OCI-LY7 (cell line): Measurements from ENCODE around the gene PLCB3. TPM values are rescaled to one million over a fixed set of nuclear protein-coding genes. Genes with fewer than 3 reads are reported as not detected.

Experiments
- BruUV-seq: library from RNA; stranded (reverse); fragments of 400-500 nt; replicated peaks from 2 replicates; lab custom pipeline; 2021; lab: Mats Ljungman, UMichigan
- CTCF ChIA-PET: fragments of 300-600 bp; sonication (Branson Sonifier 250); formaldehyde crosslinking; loops from one replicate; lab custom pipeline; 2022; ENCODE audit warnings: antibody characterized with exemption; ENCODE audit not compliant: unreplicated experiment; lab: Charles Lee
- POLR2A ChIA-PET: fragments of 300-600 bp; sonication (Branson Sonifier 250); formaldehyde crosslinking; loops from one replicate; lab custom pipeline; 2022; ENCODE audit warnings: antibody characterized with exemption; lab: Charles Lee
- DNase-seq: peaks from one replicate; pipeline ENCODE4 v3.0.0-alpha.2; 2015; ENCODE audit warnings: low spot score
- H2AFZ ChIP-seq: fragments of 200-600 bp; sonication (generic), shearing (Covaris generic); 2 replicates; pipeline ENCODE4 v1.6.1; 2014; ENCODE audit warnings: mild to moderate bottlenecking, antibody characterized with exemption, low read length, moderate library complexity
- H3K27ac ChIP-seq: fragments of 200-600 bp; sonication (generic); 2 replicates; pipeline ENCODE4 v1.5.1; 2014; ENCODE audit warnings: mixed run types, low read depth, mild to moderate bottlenecking, moderate library complexity, low read length, inconsistent platforms; ENCODE audit not compliant: poor library complexity, severe bottlenecking
- H3K36me3 ChIP-seq: fragments of 200-600 bp; sonication (generic); 2 replicates; pipeline ENCODE4 v1.6.1; 2014; ENCODE audit warnings: mild to moderate bottlenecking, antibody characterized with exemption, low read length, moderate library complexity, mixed read lengths; ENCODE audit not compliant: insufficient read depth
- H3K4me1 ChIP-seq: fragments of 200-600 bp; sonication (generic); 2 replicates; pipeline ENCODE4 v1.5.1; 2014; ENCODE audit warnings: mild to moderate bottlenecking, low read length; ENCODE audit not compliant: insufficient read depth, poor library complexity, severe bottlenecking
- H3K4me2 ChIP-seq: fragments of 200-600 bp; sonication (generic); 2 replicates; pipeline ENCODE4 v1.6.1; 2014; ENCODE audit warnings: mild to moderate bottlenecking, low read length
- H3K4me3 ChIP-seq: fragments of 200-600 bp; sonication (generic); 2 replicates; pipeline ENCODE4 v1.5.1; 2014; ENCODE audit warnings: mild to moderate bottlenecking, low read depth, low read length; ENCODE audit not compliant: poor library complexity, severe bottlenecking
- H3K79me2 ChIP-seq: fragments of 200-600 bp; sonication (generic); 2 replicates; pipeline ENCODE4 v1.6.1; 2016; ENCODE audit warnings: low read depth, mild to moderate bottlenecking, low read length, moderate library complexity, mixed read lengths; ENCODE audit not compliant: insufficient read depth
- H3K9me2 ChIP-seq: fragments of 200-600 bp; sonication (generic); 2 replicates; pipeline ENCODE4 v1.6.1; 2016; ENCODE audit warnings: mild to moderate bottlenecking, low read length, mixed read lengths; ENCODE audit not compliant: insufficient read depth
- H3K9me3 ChIP-seq: fragments of 200-600 bp; sonication (generic); 2 replicates; pipeline ENCODE4 v1.6.1; 2014; ENCODE audit warnings: mild to moderate bottlenecking, mixed run types, low read length, mixed read lengths
- H4K20me1 ChIP-seq: fragments of 200-600 bp; sonication (generic); 2 replicates; pipeline ENCODE4 v1.6.1; 2014; ENCODE audit warnings: mild to moderate bottlenecking, antibody characterized with exemption, low read length, moderate library complexity, mixed read lengths; ENCODE audit not compliant: insufficient read depth
- EZH2phosphoT487 ChIP-seq: fragments of 200-600 bp; sonication (generic); IDR thresholded peaks from 2 replicates; pipeline ENCODE4 v1.6.1; 2018; ENCODE audit warnings: low read depth, borderline replicate concordance, mild to moderate bottlenecking, mixed run types, antibody characterized with exemption, low read length, moderate library complexity, mixed read lengths
- intact Hi-C: fragments of 100-400 bp; cut with micrococcal nuclease; formaldehyde crosslinking; loops from one replicate; pipeline ENCODE4 v1.10.0; 2022; ENCODE audit not compliant: unreplicated experiment
- total RNA-seq, 2 experiments: library from RNA; depleted of rRNA in 1 of 2; stranded (reverse); fragments of >200 nt in 1 of 2; shearing (Covaris generic) in 1 of 2; gene quantifications; 2 replicates each; pipeline ENCODE4 v1.2.3, GENCODE V29; 2014 to 2022
- TF ChIP-seq, protein P1 (sequence below): fragments of 200-600 bp; sonication (generic); conservative IDR thresholded peaks from 2 replicates; pipeline ENCODE4 v1.5.1; 2014; ENCODE audit warnings: mild to moderate bottlenecking, antibody characterized with exemption, low read length, moderate library complexity, mixed read lengths

PLCB3 gene
- total RNA-seq, 2 experiments from 2014 or later, result 7.6 to 10.3 TPM

- Histone ChIP-seq H3K4me3 (peak within 1 kb of the TSS; percentile 46), H3K4me1 (peaks cover 20% of the 10 kb centered on the region)
- POLR2A ChIA-PET, result no interaction called here
Observed at GRCh38 chr11:64299847-64300648, 48.7 kb downstream of the PLCB3 start, which contains the start of gene CATSPERZ. Gene CATSPERZ (plus strand): TSS chr11:64300358. CDS start chr11:64300411, 53 bp downstream.

DNA sequence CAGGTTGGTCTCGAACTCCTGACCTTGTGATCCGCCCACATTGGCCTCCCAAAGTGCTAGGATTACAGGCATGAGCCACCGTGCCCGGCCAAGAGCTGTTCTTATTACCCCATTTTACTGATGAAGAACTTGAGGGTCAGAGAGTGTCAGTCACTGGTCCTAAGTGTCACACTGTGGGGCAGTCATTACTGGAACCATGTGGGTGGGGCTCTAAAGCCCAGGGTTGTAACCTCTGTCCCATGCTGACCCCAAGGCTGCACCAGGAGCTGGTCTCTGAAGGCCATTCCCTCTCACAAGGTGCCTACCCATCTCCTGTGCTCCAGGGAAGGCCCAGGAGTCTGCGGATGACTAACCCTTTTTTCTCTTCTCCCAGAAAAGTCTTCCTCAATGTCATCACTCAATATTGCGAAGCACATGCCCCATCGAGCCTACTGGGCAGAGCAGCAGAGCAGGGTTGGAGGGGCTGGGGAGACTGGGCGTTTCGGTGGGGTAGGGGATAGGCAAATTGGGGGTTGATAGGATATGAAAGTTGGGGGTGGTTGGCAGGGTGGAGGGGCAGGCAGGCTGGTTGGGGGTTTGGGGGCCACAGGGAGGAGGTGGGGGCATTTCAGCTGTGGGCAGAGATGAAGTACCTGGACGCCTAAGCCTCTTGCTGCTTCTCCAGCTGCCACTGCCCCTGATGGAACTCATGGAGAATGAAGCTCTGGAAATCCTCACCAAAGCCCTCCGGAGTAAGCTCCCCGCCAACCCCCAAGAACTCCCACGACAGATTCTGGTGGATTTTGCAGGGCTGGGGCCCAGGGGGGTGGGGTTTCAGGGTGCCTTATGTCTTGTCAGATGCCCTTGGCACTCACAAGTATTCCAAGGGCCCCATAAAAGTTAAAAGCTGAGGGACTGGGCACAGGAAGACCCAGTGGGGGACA lies 52.0 kb downstream of the PLCB3 start:
- Histone ChIP-seq H3K4me3 (peak overlapping the region; percentile 81), H3K9me2 (no peaks in the 10 kb centered on the region), H4K20me1 (no peaks in the 10 kb centered on the region), H2AFZ (no peak overlapping the region), H3K79me2 (peaks cover 21% of the 10 kb centered on the region), H3K4me1 (peaks cover 32% of the 10 kb centered on the region), H3K4me2 (peak overlapping the region; percentile 95), H3K9me3 (no peaks in the 10 kb centered on the region), H3K36me3 (peaks cover 18% of the 10 kb centered on the region), H3K27ac (peak overlapping the region; percentile 96)
- DNase-seq, result no peak
- no TSS peak for BruUV-seq
- TF ChIP-seq, protein P1, sequence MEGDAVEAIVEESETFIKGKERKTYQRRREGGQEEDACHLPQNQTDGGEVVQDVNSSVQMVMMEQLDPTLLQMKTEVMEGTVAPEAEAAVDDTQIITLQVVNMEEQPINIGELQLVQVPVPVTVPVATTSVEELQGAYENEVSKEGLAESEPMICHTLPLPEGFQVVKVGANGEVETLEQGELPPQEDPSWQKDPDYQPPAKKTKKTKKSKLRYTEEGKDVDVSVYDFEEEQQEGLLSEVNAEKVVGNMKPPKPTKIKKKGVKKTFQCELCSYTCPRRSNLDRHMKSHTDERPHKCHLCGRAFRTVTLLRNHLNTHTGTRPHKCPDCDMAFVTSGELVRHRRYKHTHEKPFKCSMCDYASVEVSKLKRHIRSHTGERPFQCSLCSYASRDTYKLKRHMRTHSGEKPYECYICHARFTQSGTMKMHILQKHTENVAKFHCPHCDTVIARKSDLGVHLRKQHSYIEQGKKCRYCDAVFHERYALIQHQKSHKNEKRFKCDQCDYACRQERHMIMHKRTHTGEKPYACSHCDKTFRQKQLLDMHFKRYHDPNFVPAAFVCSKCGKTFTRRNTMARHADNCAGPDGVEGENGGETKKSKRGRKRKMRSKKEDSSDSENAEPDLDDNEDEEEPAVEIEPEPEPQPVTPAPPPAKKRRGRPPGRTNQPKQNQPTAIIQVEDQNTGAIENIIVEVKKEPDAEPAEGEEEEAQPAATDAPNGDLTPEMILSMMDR, result no peak
- no peak for TF ChIP-seq EZH2phosphoT487
- CTCF ChIA-PET, result interaction anchor here (0.5 to 1.9 kb wide), 6 partner anchors 14 to 98 kb away, joined by 3 to 14 read pairs (median 4); partner anchors contain the start of genes FERMT3, FKBP2, PRDX5 and TRMT112
- POLR2A ChIA-PET, result interaction anchor here (1.0 to 2.5 kb wide), 3 partner anchors 15 to 98 kb away, joined by 3 to 11 read pairs (median 3); partner anchors contain the start of genes PRDX5 and TRMT112
- intact Hi-C loops, result loop anchor here (1.0 to 10.0 kb wide), 6 partner anchors 18 to 329 kb away; partner anchors contain the start of genes COX8A, FKBP2, GPR137 and STIP1

More at GRCh38 chr11:64299847-64300648, 48.7 kb downstream of the PLCB3 start, which contains the start of gene CATSPERZ:
- TF ChIP-seq EZH2phosphoT487, result peak; percentile 65; the same call in 1 of the 2 replicates
- TF ChIP-seq, protein P1, result no peak
- Histone ChIP-seq H2AFZ (peak within 1 kb of the TSS; percentile 37; the same call in 1 of the 2 replicates), H3K9me3 (no peaks in the 10 kb centered on the region), H3K36me3 (no peaks in the 10 kb centered on the region), H3K4me2 (peak within 1 kb of the TSS; percentile 73), H3K79me2 (no peaks in the 10 kb centered on the region), H3K9me2 (no peaks in the 10 kb centered on the region), H4K20me1 (no peaks in the 10 kb centered on the region), H3K27ac (no peak within 1 kb of the TSS)
- DNase-seq, result no peak
- CTCF ChIA-PET, result interaction anchor here (1.5 to 2.0 kb wide), 2 partner anchors 28 to 94 kb away, joined by 6 to 7 read pairs; partner anchors contain the start of gene FERMT3
- BruUV-seq, result no TSS peak
- intact Hi-C loops, result loop anchor here (5.0 to 10.0 kb wide), 2 partner anchors 113 to 325 kb away; partner anchors contain the start of genes COX8A and STIP1
